ENCODE measurements around the gene ANAPC2. TPM values are rescaled to one million over a fixed set of nuclear protein-coding genes. Genes with fewer than 3 reads are reported as not detected.

The ANAPC2 gene
- total RNA-seq, 1 experiment from 2014 or later: 38.7 TPM

- H3K27ac ChIP-seq: peak overlapping the region; percentile 47
- H3K4me1 ChIP-seq: peaks cover 17% of the 10 kb centered on the region
- no peaks in the 10 kb centered on the region for H3K27me3 ChIP-seq
- DNase-seq: peak; percentile 74 to 88
- no peaks in the 10 kb centered on the region for H3K36me3 ChIP-seq
- H3K9me3 ChIP-seq (replicated peaks): no peaks in the 10 kb centered on the region
- H3K4me3 ChIP-seq: peak overlapping the region; percentile 30
Measured at GRCh38 chr9:137149363-137149762, 39.0 kb downstream of the ANAPC2 start.

GRCh38 chr9:137148661-137149060, 39.7 kb downstream of the ANAPC2 start:
- no peak overlapping the region for H3K4me3 ChIP-seq
- peaks cover 17% of the 10 kb centered on the region for H3K4me1 ChIP-seq
- no peaks in the 10 kb centered on the region for H3K27me3 ChIP-seq
- H3K9me3 ChIP-seq (replicated peaks): no peaks in the 10 kb centered on the region
- no peak for DNase-seq
- no peaks in the 10 kb centered on the region for H3K36me3 ChIP-seq
- no peak overlapping the region for H3K27ac ChIP-seq

GRCh38 chr9:137148242-137148641, 40.1 kb downstream of the ANAPC2 start:
- H3K9me3 ChIP-seq (replicated peaks): no peaks in the 10 kb centered on the region
- no peak overlapping the region for H3K27ac ChIP-seq
- no peak overlapping the region for H3K4me3 ChIP-seq
- peaks cover 17% of the 10 kb centered on the region for H3K4me1 ChIP-seq
- H3K27me3 ChIP-seq: no peaks in the 10 kb centered on the region; the same call in 1 of the 2 replicates
- no peaks in the 10 kb centered on the region for H3K36me3 ChIP-seq
- no peak for DNase-seq

GRCh38 chr9:137147793-137148160, 40.6 kb downstream of the ANAPC2 start:
- no peaks in the 10 kb centered on the region for H3K36me3 ChIP-seq
- DNase-seq: no peak
- H3K4me3 ChIP-seq: no peak overlapping the region
- H3K9me3 ChIP-seq (replicated peaks): no peaks in the 10 kb centered on the region
- no peak overlapping the region for H3K27ac ChIP-seq
- H3K27me3 ChIP-seq: peaks cover 4% of the 10 kb centered on the region
- peaks cover 17% of the 10 kb centered on the region for H3K4me1 ChIP-seq

GRCh38 chr9:137147091-137147792, 41.1 kb downstream of the ANAPC2 start:
- peaks cover 17% of the 10 kb centered on the region for H3K4me1 ChIP-seq
- no peak overlapping the region for H3K4me3 ChIP-seq
- no peaks in the 10 kb centered on the region for H3K9me3 ChIP-seq (replicated peaks)
- H3K27ac ChIP-seq: no peak overlapping the region
- peaks cover 6% of the 10 kb centered on the region for H3K27me3 ChIP-seq
- no peaks in the 10 kb centered on the region for H3K36me3 ChIP-seq
- DNase-seq: no peak

GRCh38 chr9:137146527-137146918, 41.8 kb downstream of the ANAPC2 start:
- H3K27me3 ChIP-seq: peaks cover 6% of the 10 kb centered on the region
- no peak for DNase-seq
- H3K4me3 ChIP-seq: no peak overlapping the region
- H3K36me3 ChIP-seq: no peaks in the 10 kb centered on the region
- no peaks in the 10 kb centered on the region for H3K9me3 ChIP-seq (replicated peaks)
- no peak overlapping the region for H3K27ac ChIP-seq
- H3K4me1 ChIP-seq: peaks cover 17% of the 10 kb centered on the region

GRCh38 chr9:137145731-137146526, 42.4 kb downstream of the ANAPC2 start:
- no peak for DNase-seq
- H3K27me3 ChIP-seq: peaks cover 6% of the 10 kb centered on the region

GRCh38 chr9:137143459-137143858, 44.9 kb downstream of the ANAPC2 start:
- no peak for DNase-seq
- H3K4me1 ChIP-seq: no peaks in the 10 kb centered on the region; the same call in 1 of the 2 replicates
- H3K9me3 ChIP-seq (replicated peaks): no peaks in the 10 kb centered on the region
- no peaks in the 10 kb centered on the region for H3K36me3 ChIP-seq
- peaks cover 6% of the 10 kb centered on the region for H3K27me3 ChIP-seq
- no peak overlapping the region for H3K4me3 ChIP-seq
- no peak overlapping the region for H3K27ac ChIP-seq

More at GRCh38 chr9:137145731-137146526, 42.4 kb downstream of the ANAPC2 start:
- Histone ChIP-seq H3K27ac (no peak overlapping the region), H3K36me3 (no peaks in the 10 kb centered on the region), H3K4me3 (no peak overlapping the region), H3K4me1 (peaks cover 17% of the 10 kb centered on the region), H3K9me3 (replicated peaks) (no peaks in the 10 kb centered on the region)

- H3K4me1 ChIP-seq: peaks cover 10% of the 10 kb centered on the region
- no peak for DNase-seq
Measured at GRCh38 chr9:137141976-137142936, 46.1 kb downstream of the ANAPC2 start.

GRCh38 chr9:137141050-137141810, 47.1 kb downstream of the ANAPC2 start:
- H3K27ac ChIP-seq: no peak overlapping the region
- no peak for DNase-seq
- peaks cover 15% of the 10 kb centered on the region for H3K4me1 ChIP-seq
- no peaks in the 10 kb centered on the region for H3K9me3 ChIP-seq (replicated peaks)
- H3K27me3 ChIP-seq: peaks cover 6% of the 10 kb centered on the region
- H3K4me3 ChIP-seq: no peak overlapping the region
- H3K36me3 ChIP-seq: no peaks in the 10 kb centered on the region

More at GRCh38 chr9:137141976-137142936, 46.1 kb downstream of the ANAPC2 start:
- H3K9me3 ChIP-seq (replicated peaks): no peaks in the 10 kb centered on the region
- no peaks in the 10 kb centered on the region for H3K36me3 ChIP-seq
- H3K4me3 ChIP-seq: no peak overlapping the region
- no peak overlapping the region for H3K27ac ChIP-seq
- peaks cover 6% of the 10 kb centered on the region for H3K27me3 ChIP-seq

GRCh38 chr9:137140151-137141012, 48.0 kb downstream of the ANAPC2 start:
- Histone ChIP-seq H3K9me3 (replicated peaks) (no peaks in the 10 kb centered on the region), H3K27ac (no peak overlapping the region), H3K4me3 (no peak overlapping the region), H3K36me3 (no peaks in the 10 kb centered on the region), H3K4me1 (peaks cover 22% of the 10 kb centered on the region), H3K27me3 (peaks cover 6% of the 10 kb centered on the region)
- no peak for DNase-seq

- no peak overlapping the region for H3K4me3 ChIP-seq
- no peaks in the 10 kb centered on the region for H3K36me3 ChIP-seq
- no peak overlapping the region for H3K27ac ChIP-seq
- DNase-seq: no peak
- H3K27me3 ChIP-seq: peaks cover 6% of the 10 kb centered on the region
- H3K4me1 ChIP-seq: peaks cover 26% of the 10 kb centered on the region
- no peaks in the 10 kb centered on the region for H3K9me3 ChIP-seq (replicated peaks)
Measured at GRCh38 chr9:137139468-137140150, 48.8 kb downstream of the ANAPC2 start.
